ENCODE data around the gene SKP1. TPM values are rescaled to one million over a fixed set of nuclear protein-coding genes. Genes with fewer than 3 reads are reported as not detected.

Gene SKP1
- total and polyA plus RNA-seq, 9 of the 15 experiments (the other 6 are each of a cell fraction or from before 2014, with no cell fraction given) = 301 to 2,109 (median 639) TPM

DNA sequence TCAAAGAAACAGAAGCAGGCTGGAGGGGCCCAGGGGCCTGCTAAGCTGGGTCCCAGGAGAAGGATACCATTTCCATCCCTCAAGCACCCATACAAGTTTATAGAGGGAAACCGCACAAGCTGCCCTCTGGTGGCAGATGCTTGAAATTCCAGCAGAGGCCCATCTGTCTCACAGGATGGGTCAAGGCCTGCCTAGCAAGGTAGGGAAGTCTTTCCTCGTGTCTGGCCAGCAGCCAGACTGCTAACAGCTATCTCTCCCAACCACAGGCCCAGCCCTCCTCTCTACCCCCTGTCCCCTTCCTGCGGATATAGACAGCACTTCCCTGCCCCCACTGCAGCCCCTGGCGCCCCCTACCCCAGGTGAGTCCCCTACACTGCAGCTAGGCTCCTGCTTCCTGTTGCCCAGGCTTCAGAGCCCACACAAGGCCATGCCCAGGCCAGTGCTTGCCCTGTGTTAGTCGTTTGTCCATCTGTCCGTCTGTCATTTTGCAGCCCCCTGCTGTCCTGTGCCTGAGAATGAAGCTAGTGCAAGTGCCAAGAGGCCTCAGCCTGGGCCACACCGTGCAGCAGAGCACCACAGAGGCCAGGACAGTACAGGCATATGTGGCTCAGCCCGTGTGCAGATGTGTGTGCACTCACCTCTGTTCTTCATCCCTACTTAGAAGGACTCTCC is 36.1 kb downstream of the SKP1 start (continued):
- TF ChIP-seq, protein P1, sequence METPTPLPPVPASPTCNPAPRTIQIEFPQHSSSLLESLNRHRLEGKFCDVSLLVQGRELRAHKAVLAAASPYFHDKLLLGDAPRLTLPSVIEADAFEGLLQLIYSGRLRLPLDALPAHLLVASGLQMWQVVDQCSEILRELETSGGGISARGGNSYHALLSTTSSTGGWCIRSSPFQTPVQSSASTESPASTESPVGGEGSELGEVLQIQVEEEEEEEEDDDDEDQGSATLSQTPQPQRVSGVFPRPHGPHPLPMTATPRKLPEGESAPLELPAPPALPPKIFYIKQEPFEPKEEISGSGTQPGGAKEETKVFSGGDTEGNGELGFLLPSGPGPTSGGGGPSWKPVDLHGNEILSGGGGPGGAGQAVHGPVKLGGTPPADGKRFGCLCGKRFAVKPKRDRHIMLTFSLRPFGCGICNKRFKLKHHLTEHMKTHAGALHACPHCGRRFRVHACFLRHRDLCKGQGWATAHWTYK (CRISPR knock-in tag; IDR thresholded peaks at IDR 0.05) = no peak
- no peak for TF ChIP-seq POLR2H (tag; IDR thresholded peaks at IDR 0.05; ENCODE audit: low read depth)
- peak; percentile 97 for TF ChIP-seq ZBTB7A (IDR thresholded peaks at IDR 0.05; ENCODE audit: borderline replicate concordance, control insufficient read depth, low read depth, low read length)
- TF ChIP-seq ILF3 (IDR thresholded peaks at IDR 0.05; ENCODE audit: borderline replicate concordance) = no peak
- no peak for TF ChIP-seq ETV1 (tag; conservative IDR thresholded peaks at IDR 0.05; ENCODE audit: low read depth)
- TF ChIP-seq, protein P2, sequence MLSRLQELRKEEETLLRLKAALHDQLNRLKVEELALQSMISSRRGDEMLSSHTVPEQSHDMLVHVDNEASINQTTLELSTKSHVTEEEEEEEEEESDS (CRISPR knock-in tag; IDR thresholded peaks at IDR 0.05) = no peak
- no peak for TF ChIP-seq PCBP2 (IDR thresholded peaks at IDR 0.05; ENCODE audit: low read depth, low read length, poor library complexity, severe bottlenecking)
- TF ChIP-seq ZNF23 (CRISPR knock-in tag; IDR thresholded peaks at IDR 0.05) = no peak
- TF ChIP-seq MEIS2 (IDR thresholded peaks at IDR 0.05; ENCODE audit: partially characterized antibody) = peak; percentile 29
- TF ChIP-seq ESRRB (CRISPR knock-in tag; IDR thresholded peaks at IDR 0.05; ENCODE audit: borderline replicate concordance) = no peak
- TF ChIP-seq NONO (IDR thresholded peaks at IDR 0.05; ENCODE audit: low read depth in 2 of 2, low read length in 1 of 2) = no peak
- TF ChIP-seq SREBF2 (CRISPR knock-in tag; IDR thresholded peaks at IDR 0.05) = no peak
- no peak for TF ChIP-seq CXXC5 (CRISPR knock-in tag; IDR thresholded peaks at IDR 0.05)
- TF ChIP-seq, protein P3, sequence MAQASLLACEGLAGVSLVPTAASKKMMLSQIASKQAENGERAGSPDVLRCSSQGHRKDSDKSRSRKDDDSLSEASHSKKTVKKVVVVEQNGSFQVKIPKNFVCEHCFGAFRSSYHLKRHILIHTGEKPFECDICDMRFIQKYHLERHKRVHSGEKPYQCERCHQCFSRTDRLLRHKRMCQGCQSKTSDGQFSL (CRISPR knock-in tag; IDR thresholded peaks at IDR 0.05) = peak; percentile 37; the same call in 1 of the 2 replicates
- TF ChIP-seq, protein P3 (tag; IDR thresholded peaks at IDR 0.05) = no peak
- no peak for TF ChIP-seq E2F3 (CRISPR knock-in tag; IDR thresholded peaks at IDR 0.05)
- TF ChIP-seq HNRNPK (IDR thresholded peaks at IDR 0.05; ENCODE audit: low read depth, low read length, poor library complexity, severe bottlenecking) = no peak
- TF ChIP-seq YBX1 (IDR thresholded peaks at IDR 0.05) = no peak
- 0 out of 2 replicates have a peak, but pooled peaks have one; percentile 25 for TF ChIP-seq ZNF12 (CRISPR knock-in tag; IDR thresholded peaks at IDR 0.05)
- TF ChIP-seq, protein P4, sequence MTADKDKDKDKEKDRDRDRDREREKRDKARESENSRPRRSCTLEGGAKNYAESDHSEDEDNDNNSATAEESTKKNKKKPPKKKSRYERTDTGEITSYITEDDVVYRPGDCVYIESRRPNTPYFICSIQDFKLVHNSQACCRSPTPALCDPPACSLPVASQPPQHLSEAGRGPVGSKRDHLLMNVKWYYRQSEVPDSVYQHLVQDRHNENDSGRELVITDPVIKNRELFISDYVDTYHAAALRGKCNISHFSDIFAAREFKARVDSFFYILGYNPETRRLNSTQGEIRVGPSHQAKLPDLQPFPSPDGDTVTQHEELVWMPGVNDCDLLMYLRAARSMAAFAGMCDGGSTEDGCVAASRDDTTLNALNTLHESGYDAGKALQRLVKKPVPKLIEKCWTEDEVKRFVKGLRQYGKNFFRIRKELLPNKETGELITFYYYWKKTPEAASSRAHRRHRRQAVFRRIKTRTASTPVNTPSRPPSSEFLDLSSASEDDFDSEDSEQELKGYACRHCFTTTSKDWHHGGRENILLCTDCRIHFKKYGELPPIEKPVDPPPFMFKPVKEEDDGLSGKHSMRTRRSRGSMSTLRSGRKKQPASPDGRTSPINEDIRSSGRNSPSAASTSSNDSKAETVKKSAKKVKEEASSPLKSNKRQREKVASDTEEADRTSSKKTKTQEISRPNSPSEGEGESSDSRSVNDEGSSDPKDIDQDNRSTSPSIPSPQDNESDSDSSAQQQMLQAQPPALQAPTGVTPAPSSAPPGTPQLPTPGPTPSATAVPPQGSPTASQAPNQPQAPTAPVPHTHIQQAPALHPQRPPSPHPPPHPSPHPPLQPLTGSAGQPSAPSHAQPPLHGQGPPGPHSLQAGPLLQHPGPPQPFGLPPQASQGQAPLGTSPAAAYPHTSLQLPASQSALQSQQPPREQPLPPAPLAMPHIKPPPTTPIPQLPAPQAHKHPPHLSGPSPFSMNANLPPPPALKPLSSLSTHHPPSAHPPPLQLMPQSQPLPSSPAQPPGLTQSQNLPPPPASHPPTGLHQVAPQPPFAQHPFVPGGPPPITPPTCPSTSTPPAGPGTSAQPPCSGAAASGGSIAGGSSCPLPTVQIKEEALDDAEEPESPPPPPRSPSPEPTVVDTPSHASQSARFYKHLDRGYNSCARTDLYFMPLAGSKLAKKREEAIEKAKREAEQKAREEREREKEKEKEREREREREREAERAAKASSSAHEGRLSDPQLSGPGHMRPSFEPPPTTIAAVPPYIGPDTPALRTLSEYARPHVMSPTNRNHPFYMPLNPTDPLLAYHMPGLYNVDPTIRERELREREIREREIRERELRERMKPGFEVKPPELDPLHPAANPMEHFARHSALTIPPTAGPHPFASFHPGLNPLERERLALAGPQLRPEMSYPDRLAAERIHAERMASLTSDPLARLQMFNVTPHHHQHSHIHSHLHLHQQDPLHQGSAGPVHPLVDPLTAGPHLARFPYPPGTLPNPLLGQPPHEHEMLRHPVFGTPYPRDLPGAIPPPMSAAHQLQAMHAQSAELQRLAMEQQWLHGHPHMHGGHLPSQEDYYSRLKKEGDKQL (CRISPR knock-in tag; IDR thresholded peaks at IDR 0.05; ENCODE audit: borderline replicate concordance) = no peak

Measured in K562 (cell line).